ENCODE data around the gene REEP2. TPM values are rescaled to one million over a fixed set of nuclear protein-coding genes. Genes with fewer than 3 reads are reported as not detected.

The REEP2 gene
- total RNA-seq, 1 donor from 2014 or later: 232 TPM

GRCh38 chr5:138463419-138464007 is 24.7 kb downstream of the REEP2 start:
- peaks cover 11% of the 10 kb centered on the region for H3K9me3 Mint-ChIP-seq (ENCODE audit: unreplicated experiment)
- DNase-seq: peak; percentile 49
- TF ChIP-seq, protein P1, sequence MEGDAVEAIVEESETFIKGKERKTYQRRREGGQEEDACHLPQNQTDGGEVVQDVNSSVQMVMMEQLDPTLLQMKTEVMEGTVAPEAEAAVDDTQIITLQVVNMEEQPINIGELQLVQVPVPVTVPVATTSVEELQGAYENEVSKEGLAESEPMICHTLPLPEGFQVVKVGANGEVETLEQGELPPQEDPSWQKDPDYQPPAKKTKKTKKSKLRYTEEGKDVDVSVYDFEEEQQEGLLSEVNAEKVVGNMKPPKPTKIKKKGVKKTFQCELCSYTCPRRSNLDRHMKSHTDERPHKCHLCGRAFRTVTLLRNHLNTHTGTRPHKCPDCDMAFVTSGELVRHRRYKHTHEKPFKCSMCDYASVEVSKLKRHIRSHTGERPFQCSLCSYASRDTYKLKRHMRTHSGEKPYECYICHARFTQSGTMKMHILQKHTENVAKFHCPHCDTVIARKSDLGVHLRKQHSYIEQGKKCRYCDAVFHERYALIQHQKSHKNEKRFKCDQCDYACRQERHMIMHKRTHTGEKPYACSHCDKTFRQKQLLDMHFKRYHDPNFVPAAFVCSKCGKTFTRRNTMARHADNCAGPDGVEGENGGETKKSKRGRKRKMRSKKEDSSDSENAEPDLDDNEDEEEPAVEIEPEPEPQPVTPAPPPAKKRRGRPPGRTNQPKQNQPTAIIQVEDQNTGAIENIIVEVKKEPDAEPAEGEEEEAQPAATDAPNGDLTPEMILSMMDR (IDR thresholded peaks at IDR 0.05; ENCODE audit: partially characterized antibody, unreplicated experiment): no peak
- peaks cover 15% of the 10 kb centered on the region for H3K27me3 Mint-ChIP-seq (ENCODE audit: unreplicated experiment)
- peaks cover 11% of the 10 kb centered on the region for H3K4me1 Mint-ChIP-seq (ENCODE audit: low read depth, unreplicated experiment)
- peak overlapping the region; percentile 85 for H3K4me3 Mint-ChIP-seq (ENCODE audit: unreplicated experiment)
- peaks cover 5% of the 10 kb centered on the region for H3K36me3 Mint-ChIP-seq (ENCODE audit: unreplicated experiment)
- peak overlapping the region; percentile 90 for H3K27ac Mint-ChIP-seq (ENCODE audit: unreplicated experiment)

- H3K27ac Mint-ChIP-seq (ENCODE audit: unreplicated experiment): peak overlapping the region; percentile 90
- H3K9me3 Mint-ChIP-seq (ENCODE audit: unreplicated experiment): peaks cover 11% of the 10 kb centered on the region
- TF ChIP-seq, protein P1 (IDR thresholded peaks at IDR 0.05; ENCODE audit: partially characterized antibody, unreplicated experiment): peak; percentile 92
- peaks cover 5% of the 10 kb centered on the region for H3K36me3 Mint-ChIP-seq (ENCODE audit: unreplicated experiment)
- peak overlapping the region; percentile 88 for H3K4me3 Mint-ChIP-seq (ENCODE audit: unreplicated experiment)
- H3K4me1 Mint-ChIP-seq (ENCODE audit: low read depth, unreplicated experiment): peaks cover 7% of the 10 kb centered on the region
- peak; percentile 97 for DNase-seq
- H3K27me3 Mint-ChIP-seq (ENCODE audit: unreplicated experiment): peaks cover 15% of the 10 kb centered on the region
Measured at GRCh38 chr5:138464008-138464387, 25.1 kb downstream of the REEP2 start.

- H3K36me3 Mint-ChIP-seq (ENCODE audit: unreplicated experiment): peaks cover 5% of the 10 kb centered on the region
- TF ChIP-seq, protein P1 (IDR thresholded peaks at IDR 0.05; ENCODE audit: partially characterized antibody, unreplicated experiment): peak; percentile 65
- peaks cover 5% of the 10 kb centered on the region for H3K4me1 Mint-ChIP-seq (ENCODE audit: low read depth, unreplicated experiment)
- H3K27ac Mint-ChIP-seq (ENCODE audit: unreplicated experiment): peak overlapping the region; percentile 86
- H3K4me3 Mint-ChIP-seq (ENCODE audit: unreplicated experiment): peak overlapping the region; percentile 88
- peaks cover 15% of the 10 kb centered on the region for H3K27me3 Mint-ChIP-seq (ENCODE audit: unreplicated experiment)
- H3K9me3 Mint-ChIP-seq (ENCODE audit: unreplicated experiment): peaks cover 10% of the 10 kb centered on the region
- peak; percentile 95 for DNase-seq
Measured at GRCh38 chr5:138464388-138465260, 25.8 kb downstream of the REEP2 start.

DNA sequence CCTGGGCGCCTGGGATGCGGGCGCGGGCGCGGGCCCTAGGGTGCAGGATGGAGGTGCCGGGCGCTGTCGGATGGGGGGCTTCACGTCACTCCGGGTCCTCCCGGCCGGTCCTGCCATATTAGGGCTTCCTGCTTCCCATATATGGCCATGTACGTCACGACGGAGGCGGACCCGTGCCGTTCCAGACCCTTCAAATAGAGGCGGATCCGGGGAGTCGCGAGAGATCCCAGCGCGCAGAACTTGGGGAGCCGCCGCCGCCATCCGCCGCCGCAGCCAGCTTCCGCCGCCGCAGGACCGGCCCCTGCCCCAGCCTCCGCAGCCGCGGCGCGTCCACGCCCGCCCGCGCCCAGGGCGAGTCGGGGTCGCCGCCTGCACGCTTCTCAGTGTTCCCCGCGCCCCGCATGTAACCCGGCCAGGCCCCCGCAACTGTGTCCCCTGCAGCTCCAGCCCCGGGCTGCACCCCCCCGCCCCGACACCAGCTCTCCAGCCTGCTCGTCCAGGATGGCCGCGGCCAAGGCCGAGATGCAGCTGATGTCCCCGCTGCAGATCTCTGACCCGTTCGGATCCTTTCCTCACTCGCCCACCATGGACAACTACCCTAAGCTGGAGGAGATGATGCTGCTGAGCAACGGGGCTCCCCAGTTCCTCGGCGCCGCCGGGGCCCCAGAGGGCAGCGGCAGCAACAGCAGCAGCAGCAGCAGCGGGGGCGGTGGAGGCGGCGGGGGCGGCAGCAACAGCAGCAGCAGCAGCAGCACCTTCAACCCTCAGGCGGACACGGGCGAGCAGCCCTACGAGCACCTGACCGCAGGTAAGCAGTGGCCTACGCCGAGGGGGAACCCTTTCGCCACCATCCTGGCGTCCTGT is 26.6 kb downstream of the REEP2 start, which contains the start of gene EGR1:
Gene EGR1, plus strand, starts transcription at position 219 of the 864 bp plus-strand sequence. Its CDS starts 283 bp downstream, at position 502.
- Mint-ChIP-seq H3K27ac (ENCODE audit: unreplicated experiment) (peak within 1 kb of the TSS; percentile 86), H3K27me3 (ENCODE audit: unreplicated experiment) (peaks cover 15% of the 10 kb centered on the region), H3K36me3 (ENCODE audit: unreplicated experiment) (peaks cover 5% of the 10 kb centered on the region), H3K4me1 (ENCODE audit: low read depth, unreplicated experiment) (peaks cover 5% of the 10 kb centered on the region), H3K4me3 (ENCODE audit: unreplicated experiment) (peak within 1 kb of the TSS; percentile 88), H3K9me3 (ENCODE audit: unreplicated experiment) (peaks cover 9% of the 10 kb centered on the region)
- DNase-seq: peak; percentile 87
- TF ChIP-seq, protein P1 (IDR thresholded peaks at IDR 0.05; ENCODE audit: partially characterized antibody, unreplicated experiment): no peak
